Measurements from ENCODE around the gene DOP1B.
"Not testable (repeated sequence)": the region's sequence is repeated elsewhere in the genome, so short reads cannot be mapped to it uniquely, and the experiment has no call there.

The DOP1B gene

GRCh38 chr21:36132696-36133095, 23.9 kb upstream of the DOP1B start:
- peak overlapping the region in 2 of 11 experiments; percentile 16 to 68; a peak in 3 of 22 replicates for H3K4me2 ChIP-seq
- H3K9me3 ChIP-seq (replicated peaks in 1 of 11) = no peaks in the 10 kb centered on the region
- H3K27me3 ChIP-seq = peaks cover 59 to 83% (median 80%) of the 10 kb centered on the region in 11 experiments
- no peak for TF ChIP-seq Cebpa-rat (IDR thresholded peaks at IDR 0.05)
- no peaks in the 10 kb centered on the region for H3K36me3 ChIP-seq
- H3K9ac ChIP-seq = no peak overlapping the region
- no peak overlapping the region for H3K4me3 ChIP-seq
- H4K20me1 ChIP-seq = peaks cover 0 to 12% (median 0%) of the 10 kb centered on the region in 11 experiments; a peak in 5 of 22 replicates
- peaks cover 31 to 47% (median 41%) of the 10 kb centered on the region in 10 experiments for H3K4me1 ChIP-seq
- no peak overlapping the region for H3K27ac ChIP-seq

DNA sequence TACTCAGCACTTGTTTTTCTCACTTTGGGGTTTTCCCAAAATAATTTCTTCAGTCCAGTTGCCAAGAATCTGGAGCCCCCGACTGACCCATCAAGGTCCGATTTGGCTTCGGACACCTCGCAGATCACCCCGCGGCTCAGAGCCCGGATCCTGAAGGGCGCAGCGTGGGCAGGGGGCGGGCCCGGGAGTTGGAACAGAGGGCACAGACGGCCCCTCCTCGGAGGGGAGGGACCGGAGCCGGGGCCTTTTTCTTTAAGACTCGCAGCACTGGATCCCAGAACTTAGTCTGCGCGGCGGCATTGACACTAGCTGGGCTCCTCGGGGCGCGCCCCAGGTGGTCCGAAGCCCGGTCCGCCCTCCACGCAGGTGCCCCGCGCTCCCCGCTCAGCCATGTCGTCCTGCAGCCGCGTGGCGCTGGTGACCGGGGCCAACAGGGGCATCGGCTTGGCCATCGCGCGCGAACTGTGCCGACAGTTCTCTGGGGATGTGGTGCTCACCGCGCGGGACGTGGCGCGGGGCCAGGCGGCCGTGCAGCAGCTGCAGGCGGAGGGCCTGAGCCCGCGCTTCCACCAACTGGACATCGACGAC, 21.7 kb upstream of the DOP1B start, which contains the start of gene CBR3:
Gene CBR3 (plus strand): TSS at position 277 of the 588 bp plus-strand sequence. CDS start 114 bp downstream, at position 391.
- Histone ChIP-seq H3K27me3 (peaks cover 59 to 82% (median 78%) of the 10 kb centered on the region in 11 experiments), H3K27ac (peak within 1 kb of the TSS in 8 of 11 experiments; percentile 4 to 76 (median 36); a peak in 14 of 22 replicates)
- no peak for TF ChIP-seq Cebpa-rat (IDR thresholded peaks at IDR 0.05)

DNA sequence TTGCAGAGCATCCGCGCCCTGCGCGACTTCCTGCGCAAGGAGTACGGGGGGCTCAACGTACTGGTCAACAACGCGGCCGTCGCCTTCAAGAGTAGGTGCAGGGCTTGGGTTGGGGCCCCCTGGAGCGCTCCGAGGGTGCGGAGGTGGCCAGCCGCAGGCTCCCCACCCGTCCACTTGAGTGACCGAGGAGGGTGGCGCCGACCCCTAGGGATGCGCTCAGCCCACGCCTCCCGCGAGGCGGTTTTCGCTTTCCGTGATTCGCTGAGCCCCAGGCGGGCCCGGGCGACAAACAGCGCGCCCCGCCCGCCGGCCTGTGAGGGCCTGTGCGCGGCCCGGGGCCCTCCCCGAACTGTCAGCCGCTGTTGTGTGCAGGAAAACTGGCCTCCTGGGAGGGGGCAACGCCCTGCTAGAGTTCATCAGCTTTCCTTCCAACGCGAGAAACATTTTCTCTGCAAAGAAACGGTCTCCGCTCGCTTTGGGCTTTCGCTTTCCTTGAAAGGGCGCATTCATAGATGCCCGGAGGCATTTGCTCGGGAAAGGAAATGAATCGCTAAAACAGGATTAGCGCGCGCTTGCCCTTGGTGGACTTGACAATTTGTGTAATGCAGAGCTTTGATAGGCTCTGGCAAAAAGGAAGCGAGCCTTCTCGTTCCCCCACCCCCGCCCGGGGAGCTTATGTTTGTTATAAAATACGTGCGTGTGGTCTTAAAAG, 21.1 kb upstream of the DOP1B start:
- no peak for TF ChIP-seq Cebpa-rat (IDR thresholded peaks at IDR 0.05)
- Histone ChIP-seq H4K20me1 (peaks cover 0 to 12% (median 0%) of the 10 kb centered on the region in 11 experiments; a peak in 5 of 22 replicates), H3K9me3 (replicated peaks in 1 of 11) (no peaks in the 10 kb centered on the region), H3K4me2 (peak overlapping the region; percentile 90 to 100 (median 100)), H3K36me3 (no peaks in the 10 kb centered on the region), H3K4me1 (peaks cover 29 to 47% (median 38%) of the 10 kb centered on the region in 10 experiments), H3K4me3 (peak overlapping the region; percentile 56 to 77 (median 65)), H3K27me3 (peaks cover 57 to 76% (median 73%) of the 10 kb centered on the region in 11 experiments), H3K27ac (peak overlapping the region in 8 of 11 experiments; percentile 4 to 76 (median 36); a peak in 14 of 22 replicates), H3K9ac (peak overlapping the region; percentile 54 to 79 (median 70); a peak in 21 of 22 replicates)

More for the DNA sequence above, 21.7 kb upstream of the DOP1B start, which contains the start of gene CBR3:
- peaks cover 0 to 12% (median 0%) of the 10 kb centered on the region in 11 experiments; a peak in 5 of 22 replicates for H4K20me1 ChIP-seq
- no peaks in the 10 kb centered on the region for H3K36me3 ChIP-seq
- H3K9ac ChIP-seq = peak within 1 kb of the TSS; percentile 54 to 79 (median 70); a peak in 21 of 22 replicates
- peak within 1 kb of the TSS; percentile 56 to 77 (median 65) for H3K4me3 ChIP-seq
- H3K4me2 ChIP-seq = peak within 1 kb of the TSS; percentile 90 to 100 (median 100)
- peaks cover 31 to 49% (median 40%) of the 10 kb centered on the region in 10 experiments for H3K4me1 ChIP-seq
- H3K9me3 ChIP-seq (replicated peaks in 1 of 11) = no peaks in the 10 kb centered on the region

DNA sequence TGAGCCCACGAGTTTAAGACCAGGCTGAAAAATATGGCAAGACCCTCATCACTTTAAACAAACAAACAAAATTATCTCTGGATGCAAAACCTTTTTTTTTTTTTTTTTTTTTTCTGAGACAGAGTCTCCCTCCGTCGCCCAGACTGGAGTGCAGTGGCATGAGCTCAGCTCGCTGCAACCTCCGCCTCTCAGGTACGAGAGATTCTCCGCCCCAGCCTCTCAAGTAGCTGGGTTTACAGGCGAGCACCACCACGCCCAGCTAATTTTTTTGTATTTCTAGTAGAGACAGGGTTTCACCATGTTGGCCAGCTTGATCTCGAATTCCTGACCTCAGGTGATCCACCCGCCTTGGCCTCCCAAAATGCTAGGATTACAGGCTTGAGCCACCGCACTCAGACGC, 16.8 kb upstream of the DOP1B start:
- Histone ChIP-seq H3K4me1 (peaks cover 10 to 31% (median 25%) of the 10 kb centered on the region in 10 experiments), H3K27me3 (peaks cover 23 to 37% (median 37%) of the 10 kb centered on the region in 11 experiments)
- H4K20me1 ChIP-seq; H3K9me3 ChIP-seq (replicated peaks in 1 of 11); H3K4me2 ChIP-seq; H3K27ac ChIP-seq; H3K36me3 ChIP-seq; H3K4me3 ChIP-seq; H3K9ac ChIP-seq: not testable (repeated sequence)

DNA sequence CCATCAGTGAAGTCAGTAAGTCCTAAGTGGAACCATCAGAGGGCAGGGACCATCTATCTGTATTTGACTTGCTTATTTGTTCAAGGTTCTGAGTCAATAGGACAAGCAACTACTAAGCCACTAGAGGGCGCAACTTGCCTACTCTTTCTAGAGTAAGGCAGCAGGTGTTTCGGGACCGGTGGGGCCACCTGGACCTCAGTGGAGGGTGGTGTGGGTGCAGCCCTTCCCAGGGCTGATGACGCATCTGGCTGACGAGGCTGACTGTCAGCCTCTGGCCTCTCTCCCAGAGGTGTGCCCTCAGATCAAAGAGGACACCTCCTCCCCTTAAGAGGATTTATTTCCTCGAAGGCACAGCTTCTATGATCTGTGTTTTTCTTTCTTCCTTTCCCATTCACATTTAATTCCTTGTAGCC, 15.1 kb upstream of the DOP1B start:
- Histone ChIP-seq H3K4me1 (peaks cover 1 to 19% (median 13%) of the 10 kb centered on the region in 10 experiments), H3K27me3 (peaks cover 14 to 20% (median 19%) of the 10 kb centered on the region in 11 experiments), H4K20me1 (no peaks in the 10 kb centered on the region), H3K4me2 (0 out of 22 replicates have a peak overlapping the region, but pooled peaks of 1 of the 11 experiments have one; percentile 36), H3K36me3 (no peaks in the 10 kb centered on the region), H3K9me3 (replicated peaks in 1 of 11) (no peaks in the 10 kb centered on the region), H3K9ac (no peak overlapping the region), H3K27ac (no peak overlapping the region), H3K4me3 (no peak overlapping the region)
- no peak for TF ChIP-seq Cebpa-rat (IDR thresholded peaks at IDR 0.05)

- H3K9ac ChIP-seq, H3K4me1 ChIP-seq: not testable (repeated sequence)
Observed at GRCh38 chr21:36144233-36144632, 12.4 kb upstream of the DOP1B start.

GRCh38 chr21:36145259-36145658, 11.4 kb upstream of the DOP1B start:
- Histone ChIP-seq H3K27ac (no peak overlapping the region), H3K4me2 (no peak overlapping the region), H3K27me3 (no peaks in the 10 kb centered on the region), H4K20me1 (no peaks in the 10 kb centered on the region), H3K9me3 (replicated peaks in 1 of 11) (no peaks in the 10 kb centered on the region), H3K4me3 (no peak overlapping the region), H3K4me1 (peaks cover 9 to 19% (median 13%) of the 10 kb centered on the region in 10 experiments), H3K9ac (no peak overlapping the region), H3K36me3 (no peaks in the 10 kb centered on the region)
- no peak for TF ChIP-seq Cebpa-rat (IDR thresholded peaks at IDR 0.05)

More at GRCh38 chr21:36144233-36144632, 12.4 kb upstream of the DOP1B start:
- not testable (repeated sequence) for H3K9me3 ChIP-seq (replicated peaks in 1 of 11); H4K20me1 ChIP-seq; H3K27ac ChIP-seq; H3K36me3 ChIP-seq; H3K27me3 ChIP-seq; H3K4me3 ChIP-seq; H3K4me2 ChIP-seq

DNA sequence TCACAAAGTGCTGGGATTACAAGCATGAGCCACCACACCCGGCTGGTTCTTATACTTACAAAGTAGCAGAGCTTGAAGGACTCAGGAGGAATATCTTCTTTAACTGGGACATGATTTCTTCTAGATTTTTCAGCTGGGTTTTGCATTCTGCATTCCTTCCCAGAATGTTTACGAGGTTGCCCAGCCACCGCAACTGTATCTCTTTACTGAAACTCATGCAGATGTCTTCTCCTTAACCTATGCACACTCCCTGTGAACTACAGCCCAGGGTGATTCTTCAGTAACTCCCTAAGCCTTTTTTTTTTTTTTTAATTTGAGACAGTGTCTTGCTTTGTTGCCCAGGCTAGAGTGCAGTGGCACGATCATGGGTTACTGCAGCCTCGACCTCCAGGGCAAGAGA, 8.7 kb upstream of the DOP1B start:
- peaks cover 0 to 3% (median 0%) of the 10 kb centered on the region in 11 experiments; a peak in 1 of 22 replicates for H3K9me3 ChIP-seq (replicated peaks in 1 of 11)
- peaks cover 16 to 28% (median 22%) of the 10 kb centered on the region in 10 experiments for H3K4me1 ChIP-seq
- no peaks in the 10 kb centered on the region for H3K36me3 ChIP-seq
- no peak overlapping the region for H3K4me2 ChIP-seq
- no peak overlapping the region for H3K9ac ChIP-seq
- H4K20me1 ChIP-seq = no peaks in the 10 kb centered on the region
- H3K27me3 ChIP-seq = no peaks in the 10 kb centered on the region
- no peak overlapping the region for H3K27ac ChIP-seq
- no peak overlapping the region for H3K4me3 ChIP-seq
- no peak for TF ChIP-seq Cebpa-rat (IDR thresholded peaks at IDR 0.05)

GRCh38 chr21:36148886-36149285, 7.7 kb upstream of the DOP1B start:
- H3K4me2 ChIP-seq = peak overlapping the region in 5 of 11 experiments; percentile 76 to 89 (median 84); a peak in 10 of 22 replicates
- peaks cover 0 to 3% (median 0%) of the 10 kb centered on the region in 11 experiments; a peak in 1 of 22 replicates for H3K9me3 ChIP-seq (replicated peaks in 1 of 11)
- H3K27ac ChIP-seq = no peak overlapping the region
- no peaks in the 10 kb centered on the region for H3K36me3 ChIP-seq
- no peak for TF ChIP-seq Cebpa-rat (IDR thresholded peaks at IDR 0.05)
- H4K20me1 ChIP-seq = no peaks in the 10 kb centered on the region
- H3K4me1 ChIP-seq = peaks cover 16 to 28% (median 22%) of the 10 kb centered on the region in 10 experiments
- no peak overlapping the region for H3K9ac ChIP-seq
- no peak overlapping the region for H3K4me3 ChIP-seq
- H3K27me3 ChIP-seq = no peaks in the 10 kb centered on the region

All from BLaER1 treated with 17β-estradiol and CSF1 and Interleukin-3, amounts not matched to agents 10 nM and 100 nM (cell line).